H1 (cell line): Measurements from ENCODE around the gene CNOT6L. TPM values are rescaled to one million over a fixed set of nuclear protein-coding genes. Genes with fewer than 3 reads are reported as not detected.

Experiments used
- CTCF ChIA-PET: fragments of 300-600 bp; sonication (Branson Sonifier 250); formaldehyde crosslinking; loops from one replicate; lab custom pipeline; 2021; ENCODE audit not compliant: partially characterized antibody; lab: Charles Lee
- POLR2A ChIA-PET: fragments of 300-600 bp; sonication (Branson Sonifier 250); formaldehyde crosslinking; loops from one replicate; lab custom pipeline; 2021; ENCODE audit warnings: inconsistent platforms; ENCODE audit not compliant: partially characterized antibody; lab: Charles Lee
- DNase-seq, 2 experiments: peaks; one replicate each; pipeline versions ENCODE4 v3.0.0 to v3.0.0-alpha.2; 2010 to 2022; ENCODE audit warnings: low spot score in 2 of 2, low read depth in 1 of 2, mixed read lengths in 1 of 2
- FAIRE-seq: peaks from 2 replicates; lab custom pipeline; 2011; peaks lifted over from hg19 to GRCh38; lab: Jason Lieb, UNC
- H2AFZ ChIP-seq: 2 replicates; pipeline ENCODE4 v1.8.1; 2012; ENCODE audit warnings: low read length, inconsistent platforms
- H2AK5ac ChIP-seq: 2 replicates; pipeline ENCODE4 v1.6.1; 2013; ENCODE audit warnings: low read depth, low read length
- H2BK120ac ChIP-seq: replicated peaks from 2 replicates; pipeline ENCODE3; 2013; ENCODE audit warnings: low read depth, low read length, inconsistent platforms
- H2BK12ac ChIP-seq: 2 replicates; pipeline ENCODE4 v1.6.1; 2013; ENCODE audit warnings: low read depth, low read length
- H2BK15ac ChIP-seq: 2 replicates; pipeline ENCODE4 v1.6.1; 2013; ENCODE audit warnings: low read length
- H2BK20ac ChIP-seq: 2 replicates; pipeline ENCODE4 v1.6.1; 2013; ENCODE audit warnings: low read length
- H2BK5ac ChIP-seq: 2 replicates; pipeline ENCODE4 v1.6.1; 2013; ENCODE audit warnings: low read depth, low read length
- H3K14ac ChIP-seq: 2 replicates; pipeline ENCODE4 v1.6.1; 2013; ENCODE audit warnings: inconsistent platforms; ENCODE audit not compliant: insufficient read length
- H3K18ac ChIP-seq: 2 replicates; pipeline ENCODE4 v1.6.1; 2013; ENCODE audit warnings: low read length; ENCODE audit errors: extremely low read depth
- H3K23ac ChIP-seq: 2 replicates; pipeline ENCODE4 v1.6.1; 2013; ENCODE audit warnings: inconsistent platforms; ENCODE audit not compliant: insufficient read length
- H3K23me2 ChIP-seq: 2 replicates; pipeline ENCODE4 v1.6.1; 2013; ENCODE audit warnings: low read depth, low read length
- H3K27ac ChIP-seq: 2 replicates; pipeline ENCODE4 v1.6.1; 2011; ENCODE audit warnings: low read depth, low read length, inconsistent platforms
- H3K27me3 ChIP-seq, 4 experiments: replicated peaks in 1 of 4; 1 replicate in 1 of 4; 2 replicates in 3 of 4; pipeline versions ENCODE4 v1.6.1 to v1.8.1; 2011 to 2013; ENCODE audit warnings: low read length in 3 of 4, mild to moderate bottlenecking in 3 of 4, inconsistent platforms in 2 of 4, mixed read lengths in 2 of 4, moderate library complexity in 1 of 4; ENCODE audit not compliant: control insufficient read depth in 3 of 4, insufficient read depth in 3 of 4; ENCODE audit errors: extremely low read depth in 1 of 4
- H3K36me3 ChIP-seq, 4 experiments: 2 replicates each; pipeline versions ENCODE4 v1.6.1 to v1.8.1; 2011 to 2013; ENCODE audit warnings: mild to moderate bottlenecking in 4 of 4, low read length in 3 of 4, moderate library complexity in 2 of 4, control low read depth in 1 of 4, inconsistent platforms in 1 of 4; ENCODE audit not compliant: insufficient read depth in 4 of 4, control insufficient read depth in 2 of 4
- H3K4ac ChIP-seq: replicated peaks from 2 replicates; pipeline ENCODE3; 2013; ENCODE audit warnings: low read length, low read depth, mixed read lengths, inconsistent platforms; ENCODE audit not compliant: insufficient read length
- H3K4me1 ChIP-seq, 4 experiments: replicated peaks in 1 of 4; 1 replicate in 1 of 4; 2 replicates in 3 of 4; pipeline versions ENCODE4 v1.6.1 to v1.8.1; 2011 to 2013; ENCODE audit warnings: low read length in 3 of 4, inconsistent platforms in 2 of 4, mixed read lengths in 1 of 4; ENCODE audit not compliant: insufficient read depth in 4 of 4, control insufficient read depth in 3 of 4
- H3K4me2 ChIP-seq, 2 experiments: 2 replicates each; pipeline versions ENCODE4 v1.6.1 to v1.8.1; 2011 to 2013; ENCODE audit warnings: low read depth in 2 of 2, low read length in 2 of 2, control low read depth in 1 of 2, inconsistent platforms in 1 of 2, mild to moderate bottlenecking in 1 of 2; ENCODE audit not compliant: insufficient read depth in 1 of 2
- H3K4me3 ChIP-seq, 4 experiments: fragments of 200-600, 300-600 bp in 1 of 4; sonication (generic), shearing (Covaris generic), sonication (Bioruptor Twin) in 1 of 4; 2 replicates each; pipeline versions ENCODE4 v1.5.1 to v1.8.1; 2011 to 2016; ENCODE audit warnings: low read length in 4 of 4, low read depth in 3 of 4, control low read depth in 2 of 4, inconsistent platforms in 2 of 4, mild to moderate bottlenecking in 2 of 4, mixed read lengths in 1 of 4, moderate library complexity in 1 of 4; ENCODE audit not compliant: insufficient read depth in 2 of 4; ENCODE audit errors: extremely low read depth in 1 of 4
- H3K56ac ChIP-seq: replicated peaks from 2 replicates; pipeline ENCODE3; 2013; ENCODE audit warnings: low read depth, mild to moderate bottlenecking, mixed read lengths, low read length, inconsistent platforms; ENCODE audit not compliant: insufficient read length
- H3K79me1 ChIP-seq: 2 replicates; pipeline ENCODE4 v1.6.1; 2013; ENCODE audit warnings: low read depth, low read length, control low read depth
- H3K79me2 ChIP-seq, 2 experiments: 2 replicates each; pipeline versions ENCODE4 v1.6.1 to v1.8.1; 2012 to 2013; ENCODE audit warnings: low read length in 2 of 2, mild to moderate bottlenecking in 2 of 2, inconsistent platforms in 1 of 2; ENCODE audit not compliant: insufficient read depth in 2 of 2, control insufficient read depth in 1 of 2
- H3K9ac ChIP-seq, 4 experiments: replicated peaks in 1 of 4; 1 replicate in 1 of 4; 2 replicates in 3 of 4; pipeline versions ENCODE4 v1.6.1 to v1.8.1; 2011 to 2013; ENCODE audit warnings: low read depth in 3 of 4, low read length in 3 of 4, control low read depth in 2 of 4, mild to moderate bottlenecking in 2 of 4, moderate library complexity in 2 of 4, inconsistent platforms in 1 of 4; ENCODE audit errors: extremely low read depth in 1 of 4
- H3K9me3 ChIP-seq, 2 experiments: 2 replicates each; pipeline versions ENCODE4 v1.6.1 to v1.8.1; 2012 to 2013; ENCODE audit warnings: mild to moderate bottlenecking in 2 of 2, moderate library complexity in 2 of 2, control low read depth in 1 of 2, inconsistent platforms in 1 of 2, low read depth in 1 of 2, low read length in 1 of 2, mixed read lengths in 1 of 2; ENCODE audit not compliant: insufficient read depth in 2 of 2
- H4K20me1 ChIP-seq, 2 experiments: replicated peaks in 1 of 2; 2 replicates each; pipeline versions ENCODE3 to v1.8.1; 2011 to 2013; ENCODE audit warnings: inconsistent platforms in 2 of 2, low read length in 2 of 2, mild to moderate bottlenecking in 1 of 2; ENCODE audit not compliant: insufficient read depth in 2 of 2, control insufficient read depth in 1 of 2
- H4K5ac ChIP-seq: 2 replicates; pipeline ENCODE4 v1.6.1; 2013; ENCODE audit warnings: low read length, low read depth, mixed read lengths, inconsistent platforms; ENCODE audit not compliant: insufficient read length
- H4K8ac ChIP-seq: 2 replicates; pipeline ENCODE4 v1.8.0; 2013; ENCODE audit warnings: mild to moderate bottlenecking, moderate library complexity, low read length, inconsistent platforms; ENCODE audit not compliant: insufficient read depth; ENCODE audit errors: extremely low read depth
- H4K91ac ChIP-seq: replicated peaks from 2 replicates; pipeline ENCODE3; 2013; ENCODE audit warnings: low read length, mixed read lengths, inconsistent platforms; ENCODE audit not compliant: insufficient read length
- EGR1 ChIP-seq: IDR thresholded peaks from 2 replicates; pipeline ENCODE4 v1.6.1; 2011; ENCODE audit warnings: low read depth, low read length, borderline replicate concordance
- EP300 ChIP-seq, 2 experiments: IDR thresholded peaks; 1 replicate in 1 of 2; 2 replicates in 1 of 2; pipeline ENCODE4 v1.6.1; 2011 to 2012; ENCODE audit warnings: low read depth in 2 of 2, low read length in 2 of 2, mild to moderate bottlenecking in 2 of 2, borderline replicate concordance in 1 of 2, inconsistent platforms in 1 of 2, moderate library complexity in 1 of 2
- GTF2F1 ChIP-seq: IDR thresholded peaks from 2 replicates; pipeline ENCODE4 v1.6.1; 2012; ENCODE audit warnings: low read depth, low read length, improper control_type of control experiment, borderline replicate concordance
- NRF1 ChIP-seq: IDR thresholded peaks from 2 replicates; pipeline ENCODE4 v1.6.1; 2011; ENCODE audit warnings: mild to moderate bottlenecking, low read depth, low read length, improper control_type of control experiment
- POLR2A ChIP-seq, 2 experiments: IDR thresholded peaks; 1 replicate in 1 of 2; 2 replicates in 1 of 2; pipeline ENCODE4 v1.6.1; 2011; ENCODE audit warnings: low read depth in 2 of 2, low read length in 2 of 2, mild to moderate bottlenecking in 2 of 2; ENCODE audit errors: control extremely low read depth in 1 of 2
- POU5F1 ChIP-seq: IDR thresholded peaks from 2 replicates; pipeline ENCODE4 v1.6.1; 2011; ENCODE audit warnings: low read depth, mild to moderate bottlenecking, low read length, moderate library complexity
- SP1 ChIP-seq: IDR thresholded peaks from 2 replicates; pipeline ENCODE4 v1.6.1; 2011; ENCODE audit warnings: low read depth, low read length
- WGBS, 2 experiments: shearing (Covaris generic) in 1 of 2; methylation state at CpG; one replicate each; pipeline versions ENCODE4 v1.1.6 to v1.1.7; 2013 to 2015; ENCODE audit warnings: low lambda C conversion rate in 2 of 2, mixed read lengths in 2 of 2, inconsistent platforms in 1 of 2, low coverage in 1 of 2, missing lambda C conversion rate in 1 of 2; ENCODE audit not compliant: insufficient replicate concordance in 2 of 2, insufficient coverage in 1 of 2, insufficient read length in 1 of 2; ENCODE audit errors: extremely low coverage in 1 of 2, missing lambda C conversion rate in 1 of 2; 5-methylcytosine and 5-hydroxymethylcytosine counted together
- polyA plus RNA-seq, 7 experiments: library from polyadenylated mRNA; depleted of rRNA in 3 of 7; stranded (reverse) in 5 of 7; unstranded in 2 of 7; fragments of >200 nt in 5 of 7; fragments of 200-250 nt in 2 of 7; gene quantifications; 1 replicate in 5 of 7; 2 replicates in 1 of 7; 4 replicates in 1 of 7; pipeline versions ENCODE4 v1.2.1 to v1.2.3, GENCODE V29; 2011 to 2013; ENCODE audit warnings: missing spikeins in 2 of 7, mixed read lengths in 2 of 7
- total RNA-seq: library from RNA; stranded (reverse); fragmentation: NEBNext Ultra II Directional; extraction: Animal tissue kit (Norgen Biotek cat#: 25700); gene quantifications from 2 replicates; pipeline ENCODE4 v1.2.1, GENCODE V29; 2021

Gene CNOT6L
- total and polyA plus RNA-seq, 2 of the 8 experiments (the other 6 are each of a cell fraction or from before 2014, with no cell fraction given), result 2.0 to 22.4 TPM

DNA sequence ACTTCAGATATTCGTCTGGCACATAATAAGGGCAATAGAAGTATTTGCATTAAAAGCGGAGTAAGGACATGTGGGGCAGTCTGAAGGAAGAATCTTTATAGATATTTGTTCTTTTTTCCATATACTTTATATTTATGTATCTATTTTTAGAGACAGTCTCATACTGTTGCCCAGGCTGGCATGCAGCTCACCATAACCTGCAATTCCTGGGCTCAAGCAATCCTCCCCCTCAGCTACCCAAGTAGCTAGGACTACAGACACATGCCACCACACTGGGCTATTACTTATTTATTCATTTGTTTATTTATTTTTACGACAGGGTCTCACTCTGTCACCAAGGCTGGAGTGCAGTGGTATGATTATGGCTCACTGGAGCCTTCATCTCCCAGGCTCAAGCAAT is 26.8 kb upstream of the CNOT6L start:
- H3K36me3 ChIP-seq, result no peaks in the 10 kb centered on the region
- no peaks in the 10 kb centered on the region for H4K20me1 ChIP-seq
- no peak overlapping the region for H2BK15ac ChIP-seq
- H2BK5ac ChIP-seq, result no peak overlapping the region
- H4K5ac ChIP-seq, result no peak overlapping the region
- no peaks in the 10 kb centered on the region for H3K23me2 ChIP-seq
- H3K9me3 ChIP-seq, result no peaks in the 10 kb centered on the region
- peaks cover 0 to 3% (median 1%) of the 10 kb centered on the region in 4 experiments; a peak in 1 of 7 replicates for H3K4me1 ChIP-seq
- no peak overlapping the region for H3K14ac ChIP-seq
- 87% methylated on average over 3 of the region's 3 CpGs; no CpG with 5 or more reads in 1 of the 2 experiments for WGBS, 2 experiments
- no peaks in the 10 kb centered on the region for H3K79me1 ChIP-seq
- ChIA-PET CTCF (no interaction called here), POLR2A (interaction anchor here (1.6 kb wide), 1 partner anchor 16 kb away, joined by 7 read pairs; the partner anchor contains the start of gene MRPL1)
- no peaks in the 10 kb centered on the region for H3K79me2 ChIP-seq
- no peaks in the 10 kb centered on the region for H3K27me3 ChIP-seq
- no peak for FAIRE-seq
- H2AK5ac ChIP-seq, result no peak overlapping the region
- no peak overlapping the region for H3K27ac ChIP-seq
- H3K9ac ChIP-seq, result no peak overlapping the region
- DNase-seq, result no peak
- no peak overlapping the region for H3K4me2 ChIP-seq
- no peak overlapping the region for H4K8ac ChIP-seq
- no peak overlapping the region for H4K91ac ChIP-seq
- no peak overlapping the region for H2BK12ac ChIP-seq
- H2BK120ac ChIP-seq, result no peak overlapping the region
- no peak overlapping the region for H3K56ac ChIP-seq
- no peak overlapping the region for H3K4ac ChIP-seq
- H2AFZ ChIP-seq, result no peak overlapping the region
- no peak overlapping the region for H3K4me3 ChIP-seq
- no peak overlapping the region for H2BK20ac ChIP-seq
- TF ChIP-seq EP300 (IDR thresholded peaks at IDR 0.05; ENCODE audit: borderline replicate concordance in 1 of 2, low read depth in 2 of 2, low read length in 2 of 2) (no peak), SP1 (no peak), EGR1 (no peak), GTF2F1 (no peak), POLR2A (IDR thresholded peaks at IDR 0.05; ENCODE audit: control extremely low read depth in 1 of 2, low read depth in 2 of 2, low read length in 2 of 2) (no peak), POU5F1 (no peak), NRF1 (no peak)
- no peak overlapping the region for H3K23ac ChIP-seq
- H3K18ac ChIP-seq, result no peak overlapping the region
